Left forelimb (tissue), 1 donor: Measurements from ENCODE around the gene DIPK1C.

Source experiments
- DNase-seq: peaks from one replicate; pipeline ENCODE4 v3.0.0-alpha.2; 2018; ENCODE audit warnings: low spot score

The DIPK1C gene

DNA sequence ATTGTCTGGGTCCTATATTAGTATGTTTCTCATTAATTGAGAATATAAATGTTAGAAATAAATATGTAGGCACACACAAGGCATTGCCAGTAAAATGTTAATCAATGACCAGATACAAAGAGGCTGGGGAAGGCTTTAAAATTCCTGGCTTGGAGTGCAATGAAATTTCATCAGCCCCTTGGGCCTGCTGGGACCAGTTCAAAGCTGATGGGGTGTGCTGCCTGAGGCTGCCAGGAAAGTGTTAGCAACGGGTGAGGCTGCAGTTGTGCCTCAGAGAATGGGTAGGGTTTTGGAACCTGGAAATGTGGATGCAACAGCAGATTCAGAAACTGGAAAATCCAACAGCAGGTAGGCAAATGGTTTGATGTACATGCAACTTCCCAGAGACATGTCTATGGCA, 68.9 kb downstream of the DIPK1C start:
- peak; percentile 59 for DNase-seq

DNA sequence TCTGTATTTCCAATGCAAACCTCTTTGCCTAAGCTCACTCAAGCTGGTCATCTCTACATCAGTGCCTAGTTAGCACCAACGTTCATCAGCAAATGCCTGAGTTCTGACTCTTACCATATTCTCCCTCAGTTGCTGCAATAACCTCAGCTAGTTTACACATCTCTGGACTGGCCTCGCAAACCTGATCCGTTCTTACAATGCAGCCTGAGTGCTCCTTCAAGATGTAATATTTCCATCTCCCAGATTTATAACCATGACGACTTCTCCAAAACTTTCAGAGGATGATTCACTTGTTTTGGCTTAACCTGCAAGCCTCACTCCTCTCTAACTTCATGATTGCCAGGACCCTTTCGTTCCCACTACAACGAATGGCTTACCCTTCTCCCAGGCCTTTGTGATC, 69.7 kb downstream of the DIPK1C start:
- DNase-seq = peak; percentile 0
